SK-N-MC (cell line): ENCODE measurements around the gene ZNG1F.
"Not testable (repeated sequence)": the region's sequence is repeated elsewhere in the genome, so short reads cannot be mapped to it uniquely, and the experiment has no call there.

Experiments used
- EZH2 ChIP-seq: fragments of 200-600 bp; sonication (generic); IDR thresholded peaks from one replicate; pipeline ENCODE4 v1.6.1; 2017; ENCODE audit warnings: antibody characterized with exemption
- FOXP2 ChIP-seq: optimal IDR thresholded peaks from 2 replicates; pipeline ENCODE3; 2011; ENCODE audit warnings: mild to moderate bottlenecking, moderate library complexity; ENCODE audit not compliant: insufficient read depth; ENCODE audit errors: extremely low read length, control extremely low read depth
- POLR2AphosphoS5 ChIP-seq: IDR thresholded peaks from 2 replicates; pipeline ENCODE4 v1.6.1; 2012; ENCODE audit warnings: mild to moderate bottlenecking, low read depth, low read length, borderline replicate concordance

DNA sequence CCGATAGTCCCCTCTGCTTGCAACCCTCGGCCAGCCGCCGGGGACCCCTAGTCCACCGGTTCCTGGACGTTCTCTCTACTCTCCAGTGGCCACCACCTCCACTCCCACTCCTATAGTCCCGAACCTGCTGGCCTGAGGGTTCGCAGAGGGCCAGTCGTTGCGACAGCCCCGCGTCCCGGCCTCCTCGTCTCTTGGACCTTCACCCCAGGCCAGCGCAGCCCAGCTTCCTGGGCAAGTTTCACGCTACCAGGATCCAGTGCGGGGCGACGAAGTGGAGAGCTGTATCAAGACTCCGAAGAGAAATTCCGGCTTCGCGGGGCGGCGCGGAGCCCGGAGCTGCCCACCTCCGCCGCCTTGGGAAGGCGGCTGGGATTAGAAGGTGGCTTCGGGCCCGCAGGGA is 65.7 kb downstream of the ZNG1F start:
- TF ChIP-seq EZH2, POLR2AphosphoS5, FOXP2: not testable (repeated sequence)
